HG03045 (cell line): ENCODE measurements around the gene SMC3.

Source experiments
- ATAC-seq: cut with Tn5 transposase; IDR thresholded peaks from one replicate; pipeline ENCODE4 v1.9.1; 2021; ENCODE audit warnings: mild to moderate bottlenecking, moderate library complexity; ENCODE audit not compliant: unreplicated experiment

SMC3 gene

DNA sequence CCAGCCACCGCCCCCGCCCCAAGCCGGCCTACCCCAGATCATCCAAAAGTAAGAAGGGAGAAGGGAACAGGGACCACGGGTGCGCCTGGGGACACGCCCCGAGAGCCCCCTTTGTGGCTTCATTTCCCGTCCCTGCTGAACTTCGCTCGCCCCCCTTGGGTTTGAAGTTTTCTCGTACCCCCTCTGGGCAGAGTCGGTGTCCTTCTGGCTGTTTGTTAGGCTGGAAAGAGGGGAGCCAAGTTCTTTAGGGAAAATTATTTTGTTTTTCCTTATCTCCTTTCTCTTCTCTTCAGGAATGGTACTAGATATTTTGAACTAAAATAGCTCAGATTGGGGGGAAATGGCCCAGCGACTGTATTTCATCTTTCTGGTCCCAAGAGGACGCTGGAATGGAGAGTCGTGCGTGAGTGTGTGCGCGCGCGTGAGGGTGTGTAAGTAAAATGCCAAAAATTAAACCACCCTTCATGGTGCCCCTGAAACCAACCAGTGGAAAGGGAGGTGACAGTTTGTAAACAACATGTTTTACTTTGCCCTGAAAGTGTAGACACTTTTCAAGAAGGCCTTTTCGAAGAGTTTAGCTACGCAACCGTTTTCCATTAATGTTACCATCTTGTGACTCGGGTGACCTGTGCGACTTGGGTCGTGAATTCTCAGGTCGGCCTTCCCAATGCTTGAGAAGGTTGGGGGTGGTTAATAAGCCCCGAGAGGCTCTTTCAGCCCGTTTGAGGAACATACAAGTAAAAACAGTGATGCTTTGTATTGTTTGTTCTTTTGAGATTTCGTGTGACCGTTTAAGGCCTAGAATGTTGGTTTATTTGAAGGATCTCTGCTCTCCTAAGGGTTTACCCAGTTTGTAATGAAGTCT, 77.3 kb downstream of the SMC3 start:
- no peak for ATAC-seq

DNA sequence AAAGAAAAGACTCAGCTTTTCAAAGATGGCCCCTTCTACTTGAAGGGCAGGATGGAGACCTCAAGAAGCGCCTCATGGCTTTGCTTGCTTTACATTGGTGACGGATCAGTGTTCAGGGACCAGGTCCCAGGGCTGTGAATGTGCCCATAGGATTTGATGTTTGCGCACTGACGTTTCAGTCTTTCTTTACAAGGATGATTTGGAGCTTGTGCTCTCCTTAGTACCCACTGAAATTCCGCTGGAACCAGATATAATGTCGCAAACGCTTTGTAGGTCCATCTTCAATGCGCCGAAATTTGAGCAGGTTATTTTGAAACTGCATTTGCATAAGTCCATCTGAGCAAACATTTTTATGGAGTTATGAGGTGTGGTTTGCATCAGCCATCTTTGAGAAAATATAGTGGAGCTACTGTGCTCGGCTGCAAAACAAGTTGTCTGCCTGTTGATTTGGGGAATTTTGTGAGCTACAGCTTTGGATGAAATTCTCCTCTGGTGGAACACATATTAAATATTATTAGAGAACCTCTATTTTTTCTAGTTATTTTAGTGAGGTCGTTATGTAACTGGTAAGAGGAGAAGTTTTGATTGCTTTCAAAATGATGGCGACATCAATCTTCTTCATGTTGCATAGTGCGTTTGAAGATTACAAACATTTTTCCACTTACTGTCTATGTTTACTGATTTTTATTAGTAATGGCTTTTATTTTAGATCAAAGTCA, 79.1 kb downstream of the SMC3 start:
- no peak for ATAC-seq

DNA sequence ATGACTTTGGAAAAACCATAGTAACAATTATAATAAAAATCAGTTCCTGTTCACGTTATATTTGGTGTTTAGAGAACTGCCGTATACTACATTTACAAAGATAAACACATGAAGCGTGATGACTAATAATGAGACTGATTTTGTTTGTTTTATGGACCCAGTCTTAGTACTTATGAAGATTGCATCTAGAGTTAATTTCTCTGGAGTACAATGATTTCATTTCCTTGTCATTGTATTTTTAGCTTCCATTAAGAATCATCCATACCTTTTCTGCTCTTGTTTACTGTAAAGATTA, 79.6 kb downstream of the SMC3 start:
- no peak for ATAC-seq

GRCh38 chr10:110648692-110649346, 81.3 kb downstream of the SMC3 start:
- no peak for ATAC-seq

DNA sequence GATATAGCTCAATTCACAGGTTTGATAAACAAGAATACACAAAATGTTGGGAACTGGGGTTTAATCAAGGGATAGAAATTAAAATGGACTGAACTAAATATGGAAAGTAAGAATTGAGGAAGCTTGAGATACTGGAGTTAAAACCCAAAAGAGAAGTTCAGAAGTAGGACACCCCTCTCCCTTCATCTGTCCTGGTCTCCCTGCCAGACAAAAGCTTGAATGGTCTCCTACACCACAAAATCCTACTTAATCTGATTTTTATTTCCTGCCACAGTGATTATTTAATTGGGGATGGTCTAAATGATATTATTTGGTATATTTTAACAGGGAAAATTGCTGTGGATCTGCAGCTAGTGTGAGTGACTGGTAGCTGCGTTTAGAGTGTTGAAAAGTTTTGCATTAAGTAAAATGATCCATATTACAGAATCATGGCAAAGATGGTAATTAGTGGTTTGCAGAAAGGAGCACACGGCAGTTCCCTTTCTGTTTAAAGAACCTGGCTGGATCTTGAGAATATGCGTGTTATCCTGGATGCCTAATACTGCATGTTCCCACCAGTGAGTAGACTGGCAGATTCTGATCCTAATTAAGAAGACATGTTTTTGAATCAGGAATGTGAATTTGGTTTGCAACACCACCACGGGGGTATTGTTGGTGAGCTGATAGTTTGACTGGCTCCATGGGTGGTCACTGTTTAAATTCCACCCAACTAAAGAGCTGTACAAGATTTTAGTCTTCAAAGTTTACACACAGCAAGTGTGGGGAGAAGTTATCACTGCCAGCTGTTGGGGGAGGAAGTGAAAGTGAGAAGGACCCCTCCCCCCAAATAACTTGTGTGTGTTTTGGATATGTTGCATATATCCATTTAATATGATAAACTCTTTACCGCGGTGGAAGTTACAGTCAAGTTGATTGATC, 82.1 kb downstream of the SMC3 start:
- no peak for ATAC-seq

- no peak for ATAC-seq
Measured at GRCh38 chr10:110650265-110650668, 82.8 kb downstream of the SMC3 start.

- no peak for ATAC-seq
Measured at GRCh38 chr10:110651044-110651958, 83.8 kb downstream of the SMC3 start.

DNA sequence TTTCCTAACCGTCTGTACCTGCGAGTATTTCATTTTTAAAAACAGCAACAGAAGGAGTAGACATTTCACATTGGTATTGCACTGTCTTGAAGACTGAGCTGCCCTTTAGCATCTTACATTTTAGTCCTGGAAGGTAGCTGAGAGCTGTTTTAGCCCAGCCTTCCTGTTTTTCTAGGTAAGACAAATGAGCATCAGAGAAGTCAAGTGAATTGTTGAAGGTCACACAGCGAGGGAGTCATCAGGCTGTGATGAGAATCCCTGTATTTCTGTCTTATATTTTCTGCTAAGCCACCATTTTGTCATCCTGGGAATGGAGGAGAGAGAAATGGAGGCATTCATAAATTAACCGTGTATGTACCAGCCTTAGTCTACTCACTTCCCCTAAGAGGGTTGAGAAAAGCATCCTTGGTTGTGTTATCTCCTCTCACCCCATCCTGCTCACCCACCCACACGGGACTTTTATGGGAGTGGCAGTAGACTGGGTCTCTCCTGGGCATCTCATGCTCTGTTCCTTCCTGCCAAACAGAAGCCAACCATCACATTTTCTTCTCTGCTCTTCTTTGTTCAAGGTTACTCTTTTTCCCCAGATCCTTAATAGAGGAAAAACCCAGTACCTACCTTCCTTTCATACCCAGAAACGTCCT, 85.1 kb downstream of the SMC3 start:
- ATAC-seq, result no peak
